Mucosa of rectum (tissue), 2 donors: ENCODE measurements around the gene SLCO4A1.

Experiments
- H3K27ac ChIP-seq, 2 donors: one replicate each; pipeline ENCODE4 v1.7.0; 2013; ENCODE audit warnings: inconsistent platforms in 2 of 2, low read depth in 2 of 2, low read length in 2 of 2
- H3K27me3 ChIP-seq, 2 donors: one replicate each; pipeline ENCODE4 v1.7.0; 2013; ENCODE audit warnings: low read length in 2 of 2; ENCODE audit not compliant: control insufficient read depth in 2 of 2, insufficient read depth in 2 of 2
- H3K36me3 ChIP-seq, 2 donors: one replicate each; pipeline ENCODE4 v1.7.0; 2013; ENCODE audit warnings: low read length in 2 of 2; ENCODE audit not compliant: control insufficient read depth in 2 of 2, insufficient read depth in 2 of 2
- H3K4me1 ChIP-seq, 2 donors: one replicate each; pipeline ENCODE4 v1.7.0; 2013; ENCODE audit warnings: low read length in 2 of 2, mild to moderate bottlenecking in 1 of 2; ENCODE audit not compliant: control insufficient read depth in 2 of 2, insufficient read depth in 2 of 2
- H3K4me3 ChIP-seq, 2 donors: one replicate each; pipeline ENCODE4 v1.7.0; 2013; ENCODE audit warnings: low read length in 2 of 2
- H3K9ac ChIP-seq, 2 donors: one replicate each; pipeline ENCODE4 v1.7.0; 2013; ENCODE audit warnings: low read length in 2 of 2, low read depth in 1 of 2, mild to moderate bottlenecking in 1 of 2
- H3K9me3 ChIP-seq, 2 donors: one replicate each; pipeline ENCODE4 v1.7.0; 2013; ENCODE audit warnings: low read length in 2 of 2; ENCODE audit not compliant: control insufficient read depth in 2 of 2
- donor health status: healthy.
- donor health status: Normal muscosa, but diverticular disease.

Gene SLCO4A1

GRCh38 chr20:62658593-62659178 is 16.4 kb downstream of the SLCO4A1 start:
- no peaks in the 10 kb centered on the region for H3K36me3 ChIP-seq
- no peak overlapping the region for H3K9ac ChIP-seq
- H3K27ac ChIP-seq = peak overlapping the region in 1 of 2 donors; percentile 16

GRCh38 chr20:62659488-62660239 is 17.4 kb downstream of the SLCO4A1 start:
- H3K36me3 ChIP-seq = no peaks in the 10 kb centered on the region
- H3K4me3 ChIP-seq = no peak overlapping the region
- H3K9ac ChIP-seq = no peak overlapping the region
- no peaks in the 10 kb centered on the region for H3K9me3 ChIP-seq
- H3K27ac ChIP-seq = no peak overlapping the region
- no peaks in the 10 kb centered on the region for H3K27me3 ChIP-seq
- peaks cover 0 to 3% of the 10 kb centered on the region in 2 donors for H3K4me1 ChIP-seq

More at GRCh38 chr20:62658593-62659178, 16.4 kb downstream of the SLCO4A1 start:
- H3K4me1 ChIP-seq = peaks cover 3% of the 10 kb centered on the region in 2 donors
- H3K27me3 ChIP-seq = no peaks in the 10 kb centered on the region
- H3K9me3 ChIP-seq = no peaks in the 10 kb centered on the region
- no peak overlapping the region for H3K4me3 ChIP-seq

- no peaks in the 10 kb centered on the region for H3K36me3 ChIP-seq
- H3K9me3 ChIP-seq = no peaks in the 10 kb centered on the region
- no peak overlapping the region for H3K27ac ChIP-seq
- no peaks in the 10 kb centered on the region for H3K27me3 ChIP-seq
- H3K4me1 ChIP-seq = peaks cover 0 to 3% of the 10 kb centered on the region in 2 donors
- H3K4me3 ChIP-seq = no peak overlapping the region
- no peak overlapping the region for H3K9ac ChIP-seq
Observed at GRCh38 chr20:62660240-62660615, 17.9 kb downstream of the SLCO4A1 start.

- H3K27ac ChIP-seq = no peak overlapping the region
- H3K9ac ChIP-seq = no peak overlapping the region
- H3K9me3 ChIP-seq = no peaks in the 10 kb centered on the region
- no peak overlapping the region for H3K4me3 ChIP-seq
- no peaks in the 10 kb centered on the region for H3K27me3 ChIP-seq
- H3K36me3 ChIP-seq = no peaks in the 10 kb centered on the region
- peaks cover 0 to 3% of the 10 kb centered on the region in 2 donors for H3K4me1 ChIP-seq
Observed at GRCh38 chr20:62660768-62661167, 18.5 kb downstream of the SLCO4A1 start.

GRCh38 chr20:62661647-62662046 is 19.3 kb downstream of the SLCO4A1 start:
- Histone ChIP-seq H3K27ac (no peak overlapping the region), H3K4me3 (no peak overlapping the region), H3K9me3 (no peaks in the 10 kb centered on the region), H3K4me1 (peaks cover 5 to 6% of the 10 kb centered on the region in 2 donors), H3K9ac (no peak overlapping the region), H3K27me3 (no peaks in the 10 kb centered on the region), H3K36me3 (no peaks in the 10 kb centered on the region)

GRCh38 chr20:62662422-62662821 is 20.1 kb downstream of the SLCO4A1 start:
- Histone ChIP-seq H3K4me3 (no peak overlapping the region), H3K9me3 (no peaks in the 10 kb centered on the region), H3K36me3 (no peaks in the 10 kb centered on the region), H3K9ac (no peak overlapping the region), H3K27me3 (no peaks in the 10 kb centered on the region), H3K27ac (no peak overlapping the region), H3K4me1 (peaks cover 12 to 14% of the 10 kb centered on the region in 2 donors)

- Histone ChIP-seq H3K9ac (no peak overlapping the region), H3K4me1 (peaks cover 18 to 23% of the 10 kb centered on the region in 2 donors), H3K9me3 (no peaks in the 10 kb centered on the region), H3K4me3 (no peak overlapping the region), H3K36me3 (no peaks in the 10 kb centered on the region), H3K27me3 (no peaks in the 10 kb centered on the region), H3K27ac (no peak overlapping the region)
Observed at GRCh38 chr20:62663145-62664018, 21.1 kb downstream of the SLCO4A1 start.

GRCh38 chr20:62664019-62664971 is 22.0 kb downstream of the SLCO4A1 start:
- Histone ChIP-seq H3K9ac (no peak overlapping the region), H3K27me3 (no peaks in the 10 kb centered on the region), H3K27ac (no peak overlapping the region), H3K9me3 (no peaks in the 10 kb centered on the region), H3K4me1 (peaks cover 19 to 23% of the 10 kb centered on the region in 2 donors), H3K36me3 (no peaks in the 10 kb centered on the region), H3K4me3 (no peak overlapping the region)

GRCh38 chr20:62665153-62665754 is 23.0 kb downstream of the SLCO4A1 start:
- Histone ChIP-seq H3K4me3 (no peak overlapping the region), H3K27me3 (no peaks in the 10 kb centered on the region), H3K27ac (no peak overlapping the region), H3K9ac (no peak overlapping the region), H3K36me3 (no peaks in the 10 kb centered on the region), H3K9me3 (no peaks in the 10 kb centered on the region), H3K4me1 (peaks cover 19 to 23% of the 10 kb centered on the region in 2 donors)
